Activated CD4-positive, alpha-beta T cell treated with anti-CD3 and anti-CD28 coated beads, Interleukin-2, amount 50 U/mL, for 16 hours (primary cell): ENCODE data around the gene CCDC33.

Source experiments
- DNase-seq: peaks from one replicate; pipeline ENCODE4 v3.0.0-alpha.2; 2020

CCDC33 gene

GRCh38 chr15:74209560-74209958 is 26.6 kb upstream of the CCDC33 start:
- no peak for DNase-seq

- DNase-seq = no peak
Observed at GRCh38 chr15:74209997-74210671, 26.0 kb upstream of the CCDC33 start.

DNA sequence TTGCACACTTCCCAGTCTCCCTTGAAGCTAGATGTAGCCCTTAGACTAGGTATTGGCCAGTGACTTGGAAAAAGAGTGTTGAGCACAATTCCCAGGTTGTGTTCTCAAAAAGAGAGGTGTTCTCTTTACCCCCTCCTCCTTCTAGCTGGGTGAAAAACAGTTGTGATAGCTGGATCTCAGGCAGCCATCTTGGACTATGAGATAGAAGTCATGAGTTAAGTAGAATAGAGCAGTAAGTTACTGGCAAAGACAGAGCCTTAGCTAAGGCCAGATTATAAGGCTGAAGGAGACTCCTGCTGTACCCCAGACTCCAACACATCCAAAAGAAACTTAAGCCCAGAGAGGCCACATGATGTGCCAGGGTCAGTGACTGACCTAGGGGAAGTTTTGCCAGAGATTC is 25.4 kb upstream of the CCDC33 start:
- DNase-seq = no peak

DNA sequence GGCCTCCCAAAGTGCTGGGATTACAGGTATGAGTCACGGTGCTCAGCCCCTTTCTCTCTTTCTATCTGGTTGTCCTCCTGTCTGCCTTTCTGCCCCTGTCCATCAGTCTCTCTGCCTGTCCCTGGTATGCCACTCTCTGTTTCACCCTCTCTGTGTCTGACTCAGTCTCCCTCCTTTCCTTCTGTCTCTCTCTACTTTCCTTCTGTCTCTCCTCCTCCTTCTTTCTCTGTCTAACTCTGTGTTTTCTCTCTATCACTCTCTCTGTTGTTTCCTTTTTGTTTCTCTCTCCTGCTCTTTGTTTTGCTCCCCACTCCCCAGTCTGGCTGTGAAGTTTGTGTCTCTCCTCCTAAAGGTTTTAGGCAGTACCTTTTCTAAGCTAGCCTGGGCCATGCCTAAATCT is 24.5 kb upstream of the CCDC33 start:
- no peak for DNase-seq

DNA sequence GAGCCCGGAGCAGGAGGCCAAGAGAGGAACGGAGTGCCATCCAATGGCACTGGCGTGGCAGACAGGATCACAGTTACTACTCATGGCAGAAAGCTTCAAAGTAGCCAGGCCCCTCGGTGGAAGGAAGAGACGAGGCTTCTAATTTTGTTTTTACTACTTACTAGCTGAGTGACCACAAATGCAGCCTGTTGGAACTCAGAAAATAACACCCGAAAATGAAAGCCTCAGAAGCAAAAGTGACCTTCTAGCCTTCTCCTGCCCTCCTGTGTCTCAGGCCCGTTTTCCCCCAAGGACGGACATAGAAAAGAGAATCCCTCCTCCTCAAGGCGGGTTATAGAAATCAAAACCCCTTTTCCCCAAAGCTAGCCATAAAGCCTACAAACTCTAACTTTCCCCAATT is 23.6 kb upstream of the CCDC33 start:
- DNase-seq = no peak

DNA sequence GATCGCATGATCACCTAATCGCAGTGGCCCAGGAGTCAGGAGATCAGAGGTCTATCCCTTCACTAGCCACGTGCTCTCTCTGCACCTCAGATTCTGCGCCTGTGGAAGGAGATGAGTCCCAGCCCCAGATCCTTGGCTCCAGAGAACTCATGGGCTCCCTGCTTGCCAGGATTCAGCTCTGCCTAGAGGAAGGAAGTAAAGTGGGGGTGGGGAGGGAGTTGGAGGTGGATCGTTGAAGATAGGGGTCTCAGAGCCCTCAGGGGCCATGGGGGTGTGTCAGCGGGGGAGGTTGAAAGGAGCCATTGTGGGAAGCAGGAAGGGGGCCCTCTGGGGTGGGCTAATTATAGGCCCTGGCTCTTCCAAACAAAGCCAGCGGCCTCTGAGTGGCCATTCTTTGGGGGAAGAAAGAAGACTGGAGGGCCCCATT is 22.3 kb upstream of the CCDC33 start:
- no peak for DNase-seq

GRCh38 chr15:74214324-74215021 is 21.7 kb upstream of the CCDC33 start:
- no peak for DNase-seq

DNA sequence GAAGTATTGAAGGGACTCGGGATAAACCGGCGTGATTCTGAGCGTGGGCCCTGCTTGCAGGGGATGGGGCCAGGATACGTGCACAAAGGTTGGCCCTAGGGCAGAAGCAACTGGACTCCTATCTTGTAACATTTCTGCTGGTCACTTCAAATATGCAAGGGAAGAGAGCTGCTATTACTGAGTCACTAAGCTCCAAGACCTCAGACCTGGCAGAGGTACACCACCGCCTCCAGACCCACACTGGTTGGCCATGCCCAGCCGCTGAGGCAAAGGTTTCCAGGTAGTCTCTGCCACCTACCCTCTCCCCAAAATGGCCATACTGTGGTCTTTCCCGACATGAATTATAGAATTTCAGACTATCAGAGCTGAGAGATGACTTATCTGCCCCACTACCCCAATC is 20.2 kb upstream of the CCDC33 start:
- no peak for DNase-seq

- no peak for DNase-seq
Observed at GRCh38 chr15:74216949-74217348, 19.2 kb upstream of the CCDC33 start.

DNA sequence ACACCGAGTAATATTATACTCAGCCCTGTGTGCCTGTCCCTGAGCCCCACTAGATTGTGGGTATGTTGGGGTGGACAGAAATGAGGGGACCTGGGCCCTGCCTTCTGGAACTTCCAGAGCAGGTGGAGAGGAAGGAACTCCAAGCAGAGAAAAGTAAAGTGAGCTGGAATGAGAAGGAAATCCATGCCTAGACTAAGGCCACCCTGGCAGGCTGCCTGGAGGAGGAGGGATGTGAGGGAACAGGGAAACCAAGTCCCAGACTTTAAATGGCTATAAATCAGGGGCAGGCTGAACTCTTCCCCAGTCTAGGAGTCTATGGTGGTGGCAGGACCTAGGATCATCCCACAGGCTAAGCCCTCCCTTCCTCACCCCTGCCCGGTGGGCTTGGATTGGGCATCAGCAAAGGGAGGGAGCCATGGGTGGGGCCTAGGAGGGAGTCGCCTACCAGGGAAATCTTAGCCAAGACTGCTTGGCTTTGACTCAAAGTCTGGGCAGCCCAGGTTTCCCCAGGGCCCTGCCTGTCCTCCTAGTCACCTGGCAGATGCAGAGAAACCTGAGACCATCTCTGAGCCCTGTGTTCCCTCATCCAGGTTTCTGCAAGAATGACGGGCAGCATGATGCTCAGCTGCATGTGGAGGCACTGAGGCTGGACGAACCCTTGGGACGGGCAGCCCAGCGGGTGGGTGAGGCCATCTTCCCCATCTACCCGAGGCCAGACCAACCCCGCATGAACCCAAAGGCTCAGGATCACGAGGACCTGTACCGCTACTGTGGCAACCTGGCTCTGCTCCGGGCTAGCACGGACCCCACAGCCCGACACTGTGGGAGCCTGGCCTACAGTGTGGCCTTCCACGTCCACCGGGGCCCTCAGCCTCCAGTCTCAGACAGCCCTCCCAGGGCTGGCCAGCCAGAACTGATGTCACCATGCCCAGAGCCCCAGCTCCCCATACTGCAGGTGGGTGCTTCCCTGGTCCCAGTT is 17.9 kb upstream of the CCDC33 start:
- DNase-seq = no peak

DNA sequence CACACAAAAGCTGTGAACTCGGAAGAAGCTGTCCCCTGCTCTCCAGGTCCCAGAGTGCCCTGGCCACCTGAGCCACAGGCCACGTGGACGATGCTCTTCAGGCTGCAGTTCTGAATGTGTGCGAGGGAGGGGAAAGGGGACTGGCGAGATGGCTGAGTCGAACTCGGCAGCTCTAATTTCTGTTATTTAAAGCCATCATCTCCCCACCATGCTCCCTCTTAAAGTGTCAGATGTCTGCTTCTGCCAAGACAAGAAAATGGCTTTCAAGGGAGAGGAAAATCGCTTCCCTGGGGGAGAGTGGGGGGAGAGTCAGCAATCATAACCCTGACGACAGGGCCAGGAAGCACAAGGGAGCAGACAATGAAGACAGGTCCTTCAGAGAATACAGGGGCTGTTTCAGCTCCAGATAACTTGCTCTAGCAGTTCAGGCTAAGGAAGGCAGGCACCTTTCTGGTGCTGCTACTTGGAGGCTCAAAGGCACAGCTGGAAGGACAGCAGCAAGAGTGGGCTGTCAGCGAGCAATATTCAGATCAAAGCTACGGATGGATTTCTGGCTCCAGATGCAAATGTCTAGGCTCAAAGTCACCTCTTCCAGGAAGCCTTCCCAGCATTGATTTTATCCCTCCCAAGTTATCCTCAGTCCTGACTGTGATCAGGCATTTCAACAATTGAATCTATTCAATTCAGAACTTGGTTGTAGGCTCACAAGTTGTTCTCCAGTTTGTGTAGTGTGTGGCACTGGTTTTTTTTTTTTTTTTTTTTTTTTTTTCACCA is 15.5 kb upstream of the CCDC33 start:
- no peak for DNase-seq

GRCh38 chr15:74221399-74222239 is 14.5 kb upstream of the CCDC33 start:
- no peak for DNase-seq

DNA sequence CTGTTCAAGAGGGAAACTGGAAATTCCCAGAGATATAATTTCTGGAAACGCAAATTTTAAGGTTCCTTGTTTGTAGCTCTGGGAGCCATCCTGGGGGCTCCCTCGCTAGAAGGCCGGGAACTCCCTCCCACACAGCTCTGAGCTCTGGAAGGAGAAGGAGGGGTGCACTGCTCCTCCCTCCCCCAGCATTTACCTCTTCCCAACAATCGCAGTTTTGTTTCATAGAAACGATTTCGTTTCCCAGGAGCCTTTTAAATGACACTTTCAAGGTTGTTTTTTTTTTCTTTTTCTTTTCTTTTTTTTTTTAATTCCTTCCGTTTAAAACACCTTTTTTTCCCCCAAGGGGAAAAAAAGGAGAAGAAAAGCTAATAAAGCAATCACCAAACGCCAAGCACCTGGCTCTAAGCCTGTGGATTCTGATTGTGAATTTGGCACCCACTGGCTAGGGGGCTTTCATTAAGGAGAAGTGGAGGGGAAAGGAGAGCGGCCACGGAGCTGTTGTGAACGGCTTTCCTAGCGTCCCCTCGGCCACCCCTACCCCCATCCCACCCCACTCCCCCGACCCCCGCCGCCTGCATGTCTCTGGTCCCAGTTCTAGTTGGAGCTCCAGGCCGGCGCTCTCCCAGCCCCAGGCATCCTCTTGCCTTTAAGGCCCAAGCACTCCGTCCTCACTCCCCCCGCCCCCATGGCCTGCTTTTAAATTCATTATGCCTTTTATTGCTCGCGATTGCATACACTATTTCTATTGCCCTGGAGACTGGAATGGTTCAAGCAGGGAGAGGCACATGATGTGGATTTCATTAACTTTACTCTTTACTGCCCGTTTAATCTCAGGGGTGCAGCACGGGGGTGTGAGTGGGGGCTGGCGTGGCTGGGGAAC is 13.6 kb upstream of the CCDC33 start:
- no peak for DNase-seq

DNA sequence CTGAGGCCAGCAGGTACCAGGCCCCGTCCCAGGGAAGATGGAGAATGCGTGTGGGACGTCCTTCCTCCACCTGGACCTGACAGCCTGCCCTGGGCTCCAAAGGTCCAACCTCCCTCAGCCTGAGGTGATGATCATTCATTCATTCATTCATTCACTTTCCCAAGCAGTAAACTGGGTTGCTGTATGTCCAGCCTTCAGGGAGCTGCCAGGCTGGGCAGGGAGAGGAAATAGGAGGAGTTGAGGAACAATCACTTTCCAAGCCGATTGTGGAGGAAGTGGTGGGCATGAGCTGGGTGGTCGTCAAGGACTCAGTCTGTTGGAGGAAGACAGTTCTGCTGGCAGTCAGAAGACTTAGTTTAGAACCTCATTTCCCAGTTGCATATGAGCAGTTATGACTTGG is 10.2 kb upstream of the CCDC33 start:
- no peak for DNase-seq

DNA sequence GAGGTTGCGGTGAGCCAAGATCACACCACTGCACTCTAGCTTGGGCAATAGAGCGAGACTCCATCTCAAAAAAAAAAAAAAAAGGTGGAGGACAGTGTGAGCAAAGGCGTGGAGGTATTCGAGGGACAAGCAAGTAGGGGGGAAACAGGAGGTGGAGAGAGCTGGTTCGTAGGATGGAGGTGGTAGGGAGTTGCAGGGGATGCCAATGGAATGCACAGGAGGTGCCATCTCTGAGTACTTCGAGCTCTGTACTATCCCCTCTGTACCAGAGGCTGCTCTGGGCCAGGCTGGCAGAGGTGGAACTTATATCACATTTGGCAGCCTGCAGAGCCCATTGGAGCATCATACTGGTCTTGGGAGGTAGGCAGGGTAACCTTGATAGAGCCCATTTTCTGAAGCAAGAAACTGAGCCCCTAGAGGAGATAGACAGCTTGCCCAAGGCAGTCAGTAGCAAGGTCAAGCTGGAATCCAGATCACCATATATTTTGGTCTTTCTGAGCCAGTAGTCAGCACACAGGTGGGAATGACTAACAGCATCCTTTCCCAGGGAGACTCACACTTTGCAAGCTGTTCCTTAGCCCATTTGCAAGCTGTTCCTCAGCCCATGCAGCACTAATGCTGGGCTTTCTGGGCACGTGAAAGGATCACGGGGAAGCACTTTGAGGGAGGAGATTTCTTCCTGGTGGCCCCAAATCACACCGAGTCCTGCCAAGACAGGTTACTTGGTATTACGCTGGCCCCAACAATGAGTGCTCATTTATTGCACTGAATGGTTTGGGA is 9.2 kb upstream of the CCDC33 start:
- no peak for DNase-seq

DNA sequence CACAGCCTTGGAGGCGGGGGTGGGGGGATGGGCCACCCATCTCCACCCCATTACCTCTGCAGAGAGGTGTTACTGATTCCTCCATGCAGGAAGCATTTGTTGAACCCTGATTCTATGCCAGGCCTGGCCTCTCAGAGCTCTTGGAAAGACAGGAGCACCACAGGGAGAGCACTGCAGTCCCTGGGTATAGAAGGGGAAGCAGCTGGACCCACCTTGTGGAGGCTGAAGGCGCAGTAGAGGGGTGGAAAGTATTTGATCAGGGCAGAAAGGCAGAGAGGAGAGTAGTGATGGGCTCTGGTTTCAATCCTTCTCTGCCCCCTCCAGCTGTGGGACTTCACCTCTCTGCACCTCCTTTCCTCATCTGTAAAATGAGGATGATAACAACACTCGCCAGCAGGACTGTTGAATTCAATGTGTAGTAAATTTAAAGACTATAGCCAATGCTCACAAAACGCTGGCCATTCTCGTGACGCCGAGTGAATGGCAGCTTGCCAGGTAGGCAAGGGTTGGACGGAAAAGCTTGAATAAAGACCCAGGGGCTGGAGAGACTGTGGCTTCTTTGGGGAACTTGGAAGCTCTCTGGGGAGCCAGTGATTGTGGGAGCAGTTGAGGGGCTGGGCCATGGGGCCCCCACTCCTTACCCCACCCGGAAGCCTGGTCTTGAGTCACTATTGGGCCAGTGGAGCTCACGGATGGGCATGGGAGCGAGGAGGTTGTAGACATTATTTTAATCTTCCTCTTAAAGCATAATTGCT is 8.0 kb upstream of the CCDC33 start:
- DNase-seq = no peak

DNA sequence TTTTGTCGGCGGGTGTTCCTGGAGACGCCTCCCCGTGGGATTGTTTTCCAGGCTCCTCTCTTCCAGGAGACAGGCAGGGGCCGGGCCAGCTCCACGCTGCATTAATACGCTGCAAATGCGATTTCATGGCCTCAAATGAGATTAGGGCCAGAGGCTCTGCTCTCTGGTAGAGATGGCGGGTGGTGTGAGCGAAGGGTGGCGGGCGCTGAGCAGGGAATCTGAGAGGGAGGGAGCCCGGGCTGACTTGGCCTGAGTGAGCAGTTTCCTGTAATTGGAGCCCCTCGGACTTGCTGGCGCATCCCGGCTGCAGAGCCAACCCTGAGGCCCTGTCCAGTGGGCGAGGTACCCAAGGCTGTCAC is 7.4 kb upstream of the CCDC33 start:
- DNase-seq = no peak

DNA sequence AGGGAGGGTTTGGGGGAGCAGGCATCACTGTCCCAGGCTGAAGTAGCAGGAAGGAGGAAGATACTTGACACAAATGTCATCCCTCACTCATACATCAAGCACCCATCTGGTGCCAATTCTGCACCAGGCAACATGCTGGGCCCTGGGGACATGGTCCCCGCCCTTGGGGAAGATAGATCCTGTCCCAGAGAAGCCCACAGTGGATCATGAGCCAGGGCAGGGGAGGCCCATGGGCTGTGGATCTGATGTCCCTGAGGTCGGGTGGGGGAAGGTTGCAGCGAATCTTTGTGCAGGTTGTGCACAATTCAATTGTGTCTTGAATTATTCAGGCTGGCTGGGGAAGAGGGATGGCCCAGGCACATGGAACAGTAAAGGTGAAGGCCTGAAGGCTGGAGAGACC is 6.4 kb upstream of the CCDC33 start:
- DNase-seq = no peak

- DNase-seq = no peak
Observed at GRCh38 chr15:74231475-74231874, 4.7 kb upstream of the CCDC33 start.
